Astrocyte of the cerebellum (primary cell): ENCODE data around the gene BRICD5.

Experiments used
- DNase-seq: peaks from one replicate; pipeline ENCODE4 v3.0.0-alpha.2; 2011; ENCODE audit warnings: low read depth
- H3K4me3 ChIP-seq: 2 replicates; pipeline ENCODE4 v1.5.1; 2011; ENCODE audit warnings: mild to moderate bottlenecking, low read depth, low read length, moderate library complexity
- CTCF ChIP-seq: IDR thresholded peaks from 2 replicates; pipeline ENCODE4 v1.5.1; 2012; ENCODE audit warnings: low read length, low read depth, moderate library complexity, mild to moderate bottlenecking; ENCODE audit errors: missing control alignments
- in situ Hi-C: cut with HindIII; loops from 2 replicates; pipeline ENCODE4 v1.10.0; 2017; ENCODE audit warnings: low sequenced_read_pairs

BRICD5 gene

DNA sequence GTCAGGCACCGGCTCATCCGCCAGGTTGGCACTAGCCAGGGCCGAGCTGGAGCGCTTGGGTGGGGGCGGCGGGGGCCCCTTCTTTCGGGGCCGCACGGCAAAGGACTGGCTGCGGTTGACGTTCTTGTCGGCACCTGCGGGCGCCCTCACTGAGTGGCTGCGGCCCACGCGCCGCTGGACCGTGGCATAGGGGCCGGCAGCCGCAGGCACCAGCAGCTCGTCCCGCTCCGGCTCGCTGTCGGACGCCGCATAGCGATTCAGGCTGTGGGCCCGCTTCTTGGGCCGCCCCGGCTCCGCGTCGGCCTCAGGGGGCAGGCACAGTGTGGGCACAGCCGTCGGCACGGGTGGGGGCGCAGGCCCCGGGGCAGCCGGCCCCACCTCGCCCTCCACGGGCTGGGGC lies 30.2 kb downstream of the BRICD5 start:
- TF ChIP-seq CTCF: no peak
- no peak overlapping the region for H3K4me3 ChIP-seq
- in situ Hi-C loops: no loop called here
- no peak for DNase-seq

- no peak for DNase-seq
- no peak for TF ChIP-seq CTCF
- in situ Hi-C loops: no loop called here
- no peak overlapping the region for H3K4me3 ChIP-seq
Observed at GRCh38 chr16:2179576-2179975, 31.1 kb downstream of the BRICD5 start.

GRCh38 chr16:2179107-2179501 lies 31.6 kb downstream of the BRICD5 start:
- in situ Hi-C loops: no loop called here
- DNase-seq: no peak
- no peak for TF ChIP-seq CTCF
- no peak overlapping the region for H3K4me3 ChIP-seq

GRCh38 chr16:2178321-2179106 lies 32.1 kb downstream of the BRICD5 start:
- DNase-seq: no peak
- in situ Hi-C loops: no loop called here
- no peak overlapping the region for H3K4me3 ChIP-seq
- no peak for TF ChIP-seq CTCF

GRCh38 chr16:2177561-2177960 lies 33.1 kb downstream of the BRICD5 start:
- in situ Hi-C loops: no loop called here
- H3K4me3 ChIP-seq: no peak overlapping the region
- TF ChIP-seq CTCF: no peak
- DNase-seq: no peak

DNA sequence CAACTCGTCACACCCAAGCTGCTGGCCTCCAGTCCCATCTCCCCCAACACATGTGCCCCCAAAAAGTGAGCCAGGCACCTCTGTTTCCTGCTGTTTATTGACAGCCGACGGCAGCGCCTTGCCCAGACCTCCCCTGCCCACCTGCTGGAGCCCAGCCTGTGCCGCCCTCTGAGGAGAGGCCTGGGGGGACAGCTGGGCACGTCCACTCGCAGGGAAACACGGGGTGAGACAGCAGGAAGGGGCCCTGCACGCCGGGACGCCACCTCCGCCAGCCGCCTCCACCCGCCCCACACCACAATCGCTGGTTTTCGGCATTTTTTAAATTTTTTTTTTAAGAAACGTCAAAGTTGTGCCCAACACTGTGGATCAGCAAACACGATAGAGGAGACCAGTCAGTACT lies 33.6 kb downstream of the BRICD5 start:
- no peak for TF ChIP-seq CTCF
- H3K4me3 ChIP-seq: no peak overlapping the region
- in situ Hi-C loops: no loop called here
- no peak for DNase-seq

DNA sequence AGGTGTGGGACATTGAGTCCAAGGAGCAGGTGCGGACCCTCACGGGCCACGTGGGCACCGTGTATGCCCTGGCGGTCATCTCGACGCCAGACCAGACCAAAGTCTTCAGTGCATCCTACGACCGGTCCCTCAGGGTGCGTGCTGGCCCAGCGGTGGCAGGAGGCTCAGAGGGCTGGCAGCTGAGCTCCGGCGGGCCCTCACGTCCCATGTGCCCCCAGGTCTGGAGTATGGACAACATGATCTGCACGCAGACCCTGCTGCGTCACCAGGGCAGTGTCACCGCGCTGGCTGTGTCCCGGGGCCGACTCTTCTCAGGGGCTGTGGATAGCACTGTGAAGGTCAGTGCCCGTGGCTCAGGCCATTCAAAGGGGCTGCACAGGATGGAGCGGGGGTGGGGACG lies 34.6 kb downstream of the BRICD5 start:
- no peak overlapping the region for H3K4me3 ChIP-seq
- in situ Hi-C loops: no loop called here
- no peak for TF ChIP-seq CTCF
- no peak for DNase-seq
